H1 (cell line): ENCODE data around the gene OPN1MW2. TPM values are rescaled to one million over a fixed set of nuclear protein-coding genes. Genes with fewer than 3 reads are reported as not detected.
"Not testable (repeated sequence)": the region's sequence is repeated elsewhere in the genome, so short reads cannot be mapped to it uniquely, and the experiment has no call there.

ENCODE experiments used
- CTCF ChIA-PET: fragments of 300-600 bp; sonication (Branson Sonifier 250); formaldehyde crosslinking; loops from one replicate; lab custom pipeline; 2021; ENCODE audit not compliant: partially characterized antibody; lab: Charles Lee
- POLR2A ChIA-PET: fragments of 300-600 bp; sonication (Branson Sonifier 250); formaldehyde crosslinking; loops from one replicate; lab custom pipeline; 2021; ENCODE audit warnings: inconsistent platforms; ENCODE audit not compliant: partially characterized antibody; lab: Charles Lee
- DNase-seq, 2 experiments: peaks; one replicate each; pipeline versions ENCODE4 v3.0.0 to v3.0.0-alpha.2; 2010 to 2022; ENCODE audit warnings: low spot score in 2 of 2, low read depth in 1 of 2, mixed read lengths in 1 of 2
- FAIRE-seq: peaks from 2 replicates; lab custom pipeline; 2011; peaks lifted over from hg19 to GRCh38; lab: Jason Lieb, UNC
- H2AFZ ChIP-seq: 2 replicates; pipeline ENCODE4 v1.8.1; 2012; ENCODE audit warnings: low read length, inconsistent platforms
- H2AK5ac ChIP-seq: 2 replicates; pipeline ENCODE4 v1.6.1; 2013; ENCODE audit warnings: low read depth, low read length
- H2BK120ac ChIP-seq: replicated peaks from 2 replicates; pipeline ENCODE3; 2013; ENCODE audit warnings: low read depth, low read length, inconsistent platforms
- H2BK12ac ChIP-seq: 2 replicates; pipeline ENCODE4 v1.6.1; 2013; ENCODE audit warnings: low read depth, low read length
- H2BK15ac ChIP-seq: 2 replicates; pipeline ENCODE4 v1.6.1; 2013; ENCODE audit warnings: low read length
- H2BK20ac ChIP-seq: 2 replicates; pipeline ENCODE4 v1.6.1; 2013; ENCODE audit warnings: low read length
- H2BK5ac ChIP-seq: 2 replicates; pipeline ENCODE4 v1.6.1; 2013; ENCODE audit warnings: low read depth, low read length
- H3K14ac ChIP-seq: 2 replicates; pipeline ENCODE4 v1.6.1; 2013; ENCODE audit warnings: inconsistent platforms; ENCODE audit not compliant: insufficient read length
- H3K18ac ChIP-seq: 2 replicates; pipeline ENCODE4 v1.6.1; 2013; ENCODE audit warnings: low read length; ENCODE audit errors: extremely low read depth
- H3K23ac ChIP-seq: 2 replicates; pipeline ENCODE4 v1.6.1; 2013; ENCODE audit warnings: inconsistent platforms; ENCODE audit not compliant: insufficient read length
- H3K23me2 ChIP-seq: 2 replicates; pipeline ENCODE4 v1.6.1; 2013; ENCODE audit warnings: low read depth, low read length
- H3K27ac ChIP-seq: 2 replicates; pipeline ENCODE4 v1.6.1; 2011; ENCODE audit warnings: low read depth, low read length, inconsistent platforms
- H3K27me3 ChIP-seq, 4 experiments: replicated peaks in 1 of 4; 1 replicate in 1 of 4; 2 replicates in 3 of 4; pipeline versions ENCODE4 v1.6.1 to v1.8.1; 2011 to 2013; ENCODE audit warnings: low read length in 3 of 4, mild to moderate bottlenecking in 3 of 4, inconsistent platforms in 2 of 4, mixed read lengths in 2 of 4, moderate library complexity in 1 of 4; ENCODE audit not compliant: control insufficient read depth in 3 of 4, insufficient read depth in 3 of 4; ENCODE audit errors: extremely low read depth in 1 of 4
- H3K36me3 ChIP-seq, 4 experiments: 2 replicates each; pipeline versions ENCODE4 v1.6.1 to v1.8.1; 2011 to 2013; ENCODE audit warnings: mild to moderate bottlenecking in 4 of 4, low read length in 3 of 4, moderate library complexity in 2 of 4, control low read depth in 1 of 4, inconsistent platforms in 1 of 4; ENCODE audit not compliant: insufficient read depth in 4 of 4, control insufficient read depth in 2 of 4
- H3K4ac ChIP-seq: replicated peaks from 2 replicates; pipeline ENCODE3; 2013; ENCODE audit warnings: low read length, low read depth, mixed read lengths, inconsistent platforms; ENCODE audit not compliant: insufficient read length
- H3K4me1 ChIP-seq, 4 experiments: replicated peaks in 1 of 4; 1 replicate in 1 of 4; 2 replicates in 3 of 4; pipeline versions ENCODE4 v1.6.1 to v1.8.1; 2011 to 2013; ENCODE audit warnings: low read length in 3 of 4, inconsistent platforms in 2 of 4, mixed read lengths in 1 of 4; ENCODE audit not compliant: insufficient read depth in 4 of 4, control insufficient read depth in 3 of 4
- H3K4me2 ChIP-seq, 2 experiments: 2 replicates each; pipeline versions ENCODE4 v1.6.1 to v1.8.1; 2011 to 2013; ENCODE audit warnings: low read depth in 2 of 2, low read length in 2 of 2, control low read depth in 1 of 2, inconsistent platforms in 1 of 2, mild to moderate bottlenecking in 1 of 2; ENCODE audit not compliant: insufficient read depth in 1 of 2
- H3K4me3 ChIP-seq, 4 experiments: fragments of 200-600, 300-600 bp in 1 of 4; sonication (generic), shearing (Covaris generic), sonication (Bioruptor Twin) in 1 of 4; 2 replicates each; pipeline versions ENCODE4 v1.5.1 to v1.8.1; 2011 to 2016; ENCODE audit warnings: low read length in 4 of 4, low read depth in 3 of 4, control low read depth in 2 of 4, inconsistent platforms in 2 of 4, mild to moderate bottlenecking in 2 of 4, mixed read lengths in 1 of 4, moderate library complexity in 1 of 4; ENCODE audit not compliant: insufficient read depth in 2 of 4; ENCODE audit errors: extremely low read depth in 1 of 4
- H3K56ac ChIP-seq: replicated peaks from 2 replicates; pipeline ENCODE3; 2013; ENCODE audit warnings: low read depth, mild to moderate bottlenecking, mixed read lengths, low read length, inconsistent platforms; ENCODE audit not compliant: insufficient read length
- H3K79me1 ChIP-seq: 2 replicates; pipeline ENCODE4 v1.6.1; 2013; ENCODE audit warnings: low read depth, low read length, control low read depth
- H3K79me2 ChIP-seq, 2 experiments: 2 replicates each; pipeline versions ENCODE4 v1.6.1 to v1.8.1; 2012 to 2013; ENCODE audit warnings: low read length in 2 of 2, mild to moderate bottlenecking in 2 of 2, inconsistent platforms in 1 of 2; ENCODE audit not compliant: insufficient read depth in 2 of 2, control insufficient read depth in 1 of 2
- H3K9ac ChIP-seq, 4 experiments: replicated peaks in 1 of 4; 1 replicate in 1 of 4; 2 replicates in 3 of 4; pipeline versions ENCODE4 v1.6.1 to v1.8.1; 2011 to 2013; ENCODE audit warnings: low read depth in 3 of 4, low read length in 3 of 4, control low read depth in 2 of 4, mild to moderate bottlenecking in 2 of 4, moderate library complexity in 2 of 4, inconsistent platforms in 1 of 4; ENCODE audit errors: extremely low read depth in 1 of 4
- H3K9me3 ChIP-seq, 2 experiments: 2 replicates each; pipeline versions ENCODE4 v1.6.1 to v1.8.1; 2012 to 2013; ENCODE audit warnings: mild to moderate bottlenecking in 2 of 2, moderate library complexity in 2 of 2, control low read depth in 1 of 2, inconsistent platforms in 1 of 2, low read depth in 1 of 2, low read length in 1 of 2, mixed read lengths in 1 of 2; ENCODE audit not compliant: insufficient read depth in 2 of 2
- H4K20me1 ChIP-seq, 2 experiments: replicated peaks in 1 of 2; 2 replicates each; pipeline versions ENCODE3 to v1.8.1; 2011 to 2013; ENCODE audit warnings: inconsistent platforms in 2 of 2, low read length in 2 of 2, mild to moderate bottlenecking in 1 of 2; ENCODE audit not compliant: insufficient read depth in 2 of 2, control insufficient read depth in 1 of 2
- H4K5ac ChIP-seq: 2 replicates; pipeline ENCODE4 v1.6.1; 2013; ENCODE audit warnings: low read length, low read depth, mixed read lengths, inconsistent platforms; ENCODE audit not compliant: insufficient read length
- H4K8ac ChIP-seq: 2 replicates; pipeline ENCODE4 v1.8.0; 2013; ENCODE audit warnings: mild to moderate bottlenecking, moderate library complexity, low read length, inconsistent platforms; ENCODE audit not compliant: insufficient read depth; ENCODE audit errors: extremely low read depth
- H4K91ac ChIP-seq: replicated peaks from 2 replicates; pipeline ENCODE3; 2013; ENCODE audit warnings: low read length, mixed read lengths, inconsistent platforms; ENCODE audit not compliant: insufficient read length
- WGBS, 2 experiments: shearing (Covaris generic) in 1 of 2; methylation state at CpG; one replicate each; pipeline versions ENCODE4 v1.1.6 to v1.1.7; 2013 to 2015; ENCODE audit warnings: low lambda C conversion rate in 2 of 2, mixed read lengths in 2 of 2, inconsistent platforms in 1 of 2, low coverage in 1 of 2, missing lambda C conversion rate in 1 of 2; ENCODE audit not compliant: insufficient replicate concordance in 2 of 2, insufficient coverage in 1 of 2, insufficient read length in 1 of 2; ENCODE audit errors: extremely low coverage in 1 of 2, missing lambda C conversion rate in 1 of 2; 5-methylcytosine and 5-hydroxymethylcytosine counted together
- polyA plus RNA-seq, 7 experiments: library from polyadenylated mRNA; depleted of rRNA in 3 of 7; stranded (reverse) in 5 of 7; unstranded in 2 of 7; fragments of >200 nt in 5 of 7; fragments of 200-250 nt in 2 of 7; gene quantifications; 1 replicate in 5 of 7; 2 replicates in 1 of 7; 4 replicates in 1 of 7; pipeline versions ENCODE4 v1.2.1 to v1.2.3, GENCODE V29; 2011 to 2013; ENCODE audit warnings: missing spikeins in 2 of 7, mixed read lengths in 2 of 7
- total RNA-seq: library from RNA; stranded (reverse); fragmentation: NEBNext Ultra II Directional; extraction: Animal tissue kit (Norgen Biotek cat#: 25700); gene quantifications from 2 replicates; pipeline ENCODE4 v1.2.1, GENCODE V29; 2021

Gene OPN1MW2
- total and polyA plus RNA-seq, 2 of the 8 experiments (the other 6 are each of a cell fraction or from before 2014, with no cell fraction given), result not detected

DNA sequence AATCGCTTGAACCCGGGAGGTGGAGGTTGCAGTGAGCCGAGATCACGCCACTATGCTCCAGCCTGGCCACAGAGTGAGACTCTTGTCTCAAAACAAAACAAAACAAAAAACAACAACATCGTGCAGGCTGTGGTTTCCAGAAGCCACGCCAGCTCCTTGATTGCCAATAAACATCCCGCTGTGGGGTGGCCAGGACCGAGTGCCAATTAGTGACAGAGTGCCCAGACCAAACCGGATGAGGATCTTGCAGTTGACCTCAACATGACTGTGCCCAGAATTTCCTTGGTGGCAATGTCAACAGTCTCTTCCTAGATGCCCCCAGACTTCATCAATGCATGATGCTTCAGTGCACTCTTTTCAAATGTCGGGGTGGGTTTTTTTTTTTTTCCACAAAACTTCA, 39.2 kb downstream of the OPN1MW2 start:
- H2AK5ac ChIP-seq, H3K23ac ChIP-seq, H2BK12ac ChIP-seq, H2AFZ ChIP-seq, H3K23me2 ChIP-seq, H2BK15ac ChIP-seq, H2BK120ac ChIP-seq, H3K14ac ChIP-seq, H3K36me3 ChIP-seq, H4K5ac ChIP-seq, H4K91ac ChIP-seq, H3K4me1 ChIP-seq, CTCF ChIA-PET, H4K8ac ChIP-seq, H2BK20ac ChIP-seq, H3K4me2 ChIP-seq, H3K79me1 ChIP-seq, FAIRE-seq, H4K20me1 ChIP-seq, DNase-seq, H3K9me3 ChIP-seq, H3K79me2 ChIP-seq, H3K9ac ChIP-seq, H3K18ac ChIP-seq, H3K56ac ChIP-seq, H2BK5ac ChIP-seq, H3K4ac ChIP-seq, H3K27me3 ChIP-seq, H3K27ac ChIP-seq, POLR2A ChIA-PET, H3K4me3 ChIP-seq: not testable (repeated sequence)
- no CpG with 5 or more reads among the region's 10 CpGs for WGBS, 2 experiments

DNA sequence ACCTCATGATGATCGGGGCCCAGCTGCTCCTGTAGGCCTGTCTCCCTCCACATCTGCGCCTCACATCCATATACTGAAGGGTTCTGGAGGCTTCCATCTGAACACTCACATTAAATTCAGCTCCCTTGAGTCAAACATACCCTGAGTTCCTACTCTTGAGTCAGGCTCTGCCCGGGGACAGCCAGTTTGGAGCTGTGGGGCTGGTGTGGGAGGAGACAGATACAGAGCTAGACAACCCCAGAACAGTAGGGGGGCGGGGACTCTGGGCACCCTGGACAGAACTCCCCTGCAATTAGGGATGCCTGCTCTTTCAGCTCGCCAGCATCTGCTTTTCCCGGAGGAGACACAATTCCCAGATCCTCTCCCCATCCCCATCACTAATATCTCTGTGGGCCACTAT, 43.5 kb downstream of the OPN1MW2 start:
- H2BK5ac ChIP-seq, H3K23me2 ChIP-seq, H3K79me2 ChIP-seq, H2AFZ ChIP-seq, H4K5ac ChIP-seq, H3K79me1 ChIP-seq, H3K36me3 ChIP-seq, H3K23ac ChIP-seq, H4K91ac ChIP-seq, H3K4ac ChIP-seq, DNase-seq, H3K4me2 ChIP-seq, H3K18ac ChIP-seq, H3K14ac ChIP-seq, H2AK5ac ChIP-seq, H4K20me1 ChIP-seq, H3K9me3 ChIP-seq, H3K27ac ChIP-seq, H2BK120ac ChIP-seq, H2BK20ac ChIP-seq, H3K56ac ChIP-seq, H2BK12ac ChIP-seq, H4K8ac ChIP-seq, H3K9ac ChIP-seq, POLR2A ChIA-PET, H3K27me3 ChIP-seq, H3K4me3 ChIP-seq, H3K4me1 ChIP-seq, H2BK15ac ChIP-seq, CTCF ChIA-PET, FAIRE-seq: not testable (repeated sequence)
- no CpG with 5 or more reads among the region's 6 CpGs for WGBS, 2 experiments
